Measurements from ENCODE around the gene ERCC6L. TPM values are rescaled to one million over a fixed set of nuclear protein-coding genes. Genes with fewer than 3 reads are reported as not detected.

The ERCC6L gene
- total and polyA plus RNA-seq, 2 of the 13 experiments (the other 11 are each of a cell fraction or from before 2014, with no cell fraction given) = 0.86 to 9.5 TPM

DNA sequence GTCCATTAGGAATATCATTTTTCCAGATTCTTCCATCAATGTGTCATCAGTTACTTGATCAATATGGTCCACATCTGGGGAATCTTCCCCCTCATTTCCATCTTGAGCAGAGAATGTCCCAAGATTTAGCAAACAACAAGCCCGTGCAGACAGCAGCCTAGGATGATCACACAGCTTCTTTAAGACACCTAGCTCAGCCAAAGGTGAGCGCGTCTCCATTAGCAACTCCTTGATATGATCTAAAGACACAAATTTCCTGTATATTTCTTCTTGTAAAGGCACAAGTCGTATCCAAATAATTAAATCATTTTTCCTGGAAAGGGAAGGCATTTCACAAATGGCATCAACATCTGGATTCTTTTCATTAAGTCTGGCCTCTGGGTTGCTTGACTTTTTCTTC, 31.5 kb downstream of the ERCC6L start (continued):
- TF ChIP-seq RCOR2 (CRISPR knock-in tag; IDR thresholded peaks at IDR 0.05) (no peak), JARID2 (CRISPR knock-in tag; IDR thresholded peaks at IDR 0.05; ENCODE audit: insufficient replicate concordance) (no peak)

DNA sequence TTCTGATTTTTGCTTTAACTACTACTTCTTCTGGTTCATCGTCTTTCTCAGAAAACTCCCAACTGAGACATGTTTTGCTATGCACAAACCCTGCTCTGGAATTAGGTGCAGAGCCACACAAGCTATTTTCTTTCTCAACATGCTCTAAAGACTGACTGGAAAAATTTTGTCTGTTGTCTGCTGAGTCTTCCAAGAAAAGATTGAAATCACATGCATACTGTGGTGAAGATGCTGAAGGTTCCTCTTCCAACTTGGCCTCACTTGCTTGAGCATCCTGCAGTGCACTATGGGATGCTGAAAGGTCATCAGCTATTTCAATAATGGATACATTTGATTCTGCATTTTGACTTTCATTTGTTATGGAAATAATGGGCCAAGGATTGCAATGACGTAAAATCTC, 33.1 kb downstream of the ERCC6L start:
- no TSS peak for BruUV-seq (replicated peaks)
- ChIA-PET CTCF (ENCODE audit: low intra/inter-chr PET ratio, low total read pairs) (no interaction called here), POLR2A (no interaction called here)
- Histone ChIP-seq H3K79me2 (ENCODE audit: insufficient read depth, low read length) (no peaks in the 10 kb centered on the region), H2AFZ (ENCODE audit: low read length) (no peak overlapping the region), H3K27me3 (ENCODE audit: control insufficient read depth in 1 of 2, insufficient read depth in 2 of 2, low read length in 2 of 2) (no peaks in the 10 kb centered on the region), H3K4me3 (replicated peaks in 1 of 3; ENCODE audit: insufficient read depth in 1 of 3, low read depth in 2 of 3, low read length in 3 of 3) (no peak overlapping the region), H3K36me3 (replicated peaks in 1 of 2; ENCODE audit: control insufficient read depth in 1 of 2, insufficient read depth in 2 of 2, low read length in 2 of 2) (peaks cover 1 to 30% of the 10 kb centered on the region in 2 experiments; a peak in 2 of 5 replicates), H3K9ac (ENCODE audit: insufficient read depth, low read depth, low read length) (no peak overlapping the region), H4K20me1 (ENCODE audit: insufficient read depth, low read length) (no peaks in the 10 kb centered on the region), H3K4me1 (ENCODE audit: insufficient read depth, low read length) (no peaks in the 10 kb centered on the region), H3K9me3 (ENCODE audit: low read length) (no peaks in the 10 kb centered on the region), H3K27ac (ENCODE audit: extremely low read length, insufficient read depth, low read length) (no peak overlapping the region), H3K4me2 (ENCODE audit: low read depth, low read length) (no peak overlapping the region)
- TF ChIP-seq ATF7 (IDR thresholded peaks at IDR 0.05) (no peak), ATF7 (CRISPR knock-in tag; IDR thresholded peaks at IDR 0.05) (no peak), ZNF777 (CRISPR knock-in tag; IDR thresholded peaks at IDR 0.05) (no peak), FOXC1 (CRISPR knock-in tag; IDR thresholded peaks at IDR 0.05; ENCODE audit: borderline replicate concordance) (no peak), SOX13 (IDR thresholded peaks at IDR 0.05) (no peak), SOX13 (CRISPR knock-in tag; conservative IDR thresholded peaks at IDR 0.05 in 1 of 2, IDR thresholded peaks at IDR 0.05 in 1 of 2) (no peak), HNF4G (IDR thresholded peaks at IDR 0.05; ENCODE audit: borderline replicate concordance, low read depth, low read length) (no peak), HNF4G (CRISPR knock-in tag; IDR thresholded peaks at IDR 0.05; ENCODE audit: borderline replicate concordance, low read depth) (no peak), FOSL2 (CRISPR knock-in tag; IDR thresholded peaks at IDR 0.05) (no peak)
- in situ Hi-C loops (cut with HindIII; ENCODE audit: extremely low pct_ligation_motif_present, low pct_unique_long_range_greater_than_20kb) (no loop called here), intact Hi-C loops (cut with micrococcal nuclease; ENCODE audit: unreplicated experiment) (no loop called here)
- no peak for DNase-seq (ENCODE audit: low spot score)
- 100% methylated on average over 2 of the region's 2 CpGs for WGBS (ENCODE audit: low lambda C conversion rate)
- no peak for FAIRE-seq
- ATAC-seq = no peak

All from HepG2 (cell line).